B cell (primary cell): ENCODE data around the gene ZNF580.

Experiments
- EZH2 ChIP-seq: IDR thresholded peaks from 2 replicates; pipeline ENCODE4 v1.6.1; 2012; ENCODE audit warnings: borderline replicate concordance, low read depth, mild to moderate bottlenecking, moderate library complexity, low read length; ENCODE audit not compliant: insufficient read depth, poor library complexity, severe bottlenecking
- TF ChIP-seq, protein P1 (sequence below): fragments of 200-600 bp; IDR thresholded peaks from one replicate; pipeline ENCODE4 v1.8.0; 2022; ENCODE audit warnings: antibody characterized with exemption, mild to moderate bottlenecking

DNA sequence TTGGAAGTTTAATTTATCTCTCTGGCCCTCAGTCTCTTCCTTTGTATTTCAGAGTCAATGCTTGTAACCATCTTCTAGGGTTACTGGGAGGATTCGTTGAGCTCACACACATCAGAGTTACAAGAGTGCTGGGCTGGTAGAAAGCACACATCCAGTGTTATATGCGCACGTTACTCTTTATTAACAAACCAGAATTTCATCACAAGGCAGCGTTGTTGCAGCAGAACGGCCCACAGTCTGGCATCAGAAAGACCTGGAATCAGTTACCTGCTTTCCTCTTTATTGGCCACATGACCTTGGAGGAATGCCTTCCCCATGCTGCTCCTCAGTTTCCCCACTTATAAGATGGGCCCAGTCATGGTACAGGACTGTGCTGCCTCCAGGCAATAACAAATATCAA, 31.5 kb upstream of the ZNF580 start:
- TF ChIP-seq, protein P1, sequence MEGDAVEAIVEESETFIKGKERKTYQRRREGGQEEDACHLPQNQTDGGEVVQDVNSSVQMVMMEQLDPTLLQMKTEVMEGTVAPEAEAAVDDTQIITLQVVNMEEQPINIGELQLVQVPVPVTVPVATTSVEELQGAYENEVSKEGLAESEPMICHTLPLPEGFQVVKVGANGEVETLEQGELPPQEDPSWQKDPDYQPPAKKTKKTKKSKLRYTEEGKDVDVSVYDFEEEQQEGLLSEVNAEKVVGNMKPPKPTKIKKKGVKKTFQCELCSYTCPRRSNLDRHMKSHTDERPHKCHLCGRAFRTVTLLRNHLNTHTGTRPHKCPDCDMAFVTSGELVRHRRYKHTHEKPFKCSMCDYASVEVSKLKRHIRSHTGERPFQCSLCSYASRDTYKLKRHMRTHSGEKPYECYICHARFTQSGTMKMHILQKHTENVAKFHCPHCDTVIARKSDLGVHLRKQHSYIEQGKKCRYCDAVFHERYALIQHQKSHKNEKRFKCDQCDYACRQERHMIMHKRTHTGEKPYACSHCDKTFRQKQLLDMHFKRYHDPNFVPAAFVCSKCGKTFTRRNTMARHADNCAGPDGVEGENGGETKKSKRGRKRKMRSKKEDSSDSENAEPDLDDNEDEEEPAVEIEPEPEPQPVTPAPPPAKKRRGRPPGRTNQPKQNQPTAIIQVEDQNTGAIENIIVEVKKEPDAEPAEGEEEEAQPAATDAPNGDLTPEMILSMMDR, result no peak
- no peak for TF ChIP-seq EZH2
